Measurements from ENCODE around the gene GNRH2.
"Not testable (repeated sequence)": the region's sequence is repeated elsewhere in the genome, so short reads cannot be mapped to it uniquely, and the experiment has no call there.

GNRH2 gene

DNA sequence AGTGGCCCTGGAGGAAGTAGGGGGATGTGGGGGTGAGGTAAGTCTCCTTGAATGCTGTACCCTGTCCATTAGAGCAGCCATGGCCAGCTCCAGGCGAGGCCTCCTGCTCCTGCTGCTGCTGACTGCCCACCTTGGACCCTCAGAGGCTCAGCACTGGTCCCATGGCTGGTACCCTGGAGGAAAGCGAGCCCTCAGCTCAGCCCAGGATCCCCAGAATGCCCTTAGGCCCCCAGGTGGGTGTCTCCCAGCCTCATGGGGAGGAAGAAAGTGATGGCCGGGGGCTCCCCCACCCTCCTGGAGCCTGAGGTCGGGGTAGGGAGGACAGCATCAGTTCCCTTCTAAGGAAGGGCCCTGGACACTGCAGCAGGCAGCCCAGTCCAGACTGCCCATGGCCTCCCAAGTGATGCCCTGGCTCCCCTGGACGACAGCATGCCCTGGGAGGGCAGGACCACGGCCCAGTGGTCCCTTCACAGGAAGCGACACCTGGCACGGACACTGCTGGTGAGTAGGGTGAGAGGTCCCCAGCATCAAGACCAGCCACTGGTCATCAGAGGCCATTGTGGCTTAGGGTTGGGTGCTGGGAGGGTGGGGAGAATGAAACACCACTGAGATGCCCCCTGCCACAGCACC is 1.0 kb downstream of the GNRH2 start:
- no peak for DNase-seq

DNA sequence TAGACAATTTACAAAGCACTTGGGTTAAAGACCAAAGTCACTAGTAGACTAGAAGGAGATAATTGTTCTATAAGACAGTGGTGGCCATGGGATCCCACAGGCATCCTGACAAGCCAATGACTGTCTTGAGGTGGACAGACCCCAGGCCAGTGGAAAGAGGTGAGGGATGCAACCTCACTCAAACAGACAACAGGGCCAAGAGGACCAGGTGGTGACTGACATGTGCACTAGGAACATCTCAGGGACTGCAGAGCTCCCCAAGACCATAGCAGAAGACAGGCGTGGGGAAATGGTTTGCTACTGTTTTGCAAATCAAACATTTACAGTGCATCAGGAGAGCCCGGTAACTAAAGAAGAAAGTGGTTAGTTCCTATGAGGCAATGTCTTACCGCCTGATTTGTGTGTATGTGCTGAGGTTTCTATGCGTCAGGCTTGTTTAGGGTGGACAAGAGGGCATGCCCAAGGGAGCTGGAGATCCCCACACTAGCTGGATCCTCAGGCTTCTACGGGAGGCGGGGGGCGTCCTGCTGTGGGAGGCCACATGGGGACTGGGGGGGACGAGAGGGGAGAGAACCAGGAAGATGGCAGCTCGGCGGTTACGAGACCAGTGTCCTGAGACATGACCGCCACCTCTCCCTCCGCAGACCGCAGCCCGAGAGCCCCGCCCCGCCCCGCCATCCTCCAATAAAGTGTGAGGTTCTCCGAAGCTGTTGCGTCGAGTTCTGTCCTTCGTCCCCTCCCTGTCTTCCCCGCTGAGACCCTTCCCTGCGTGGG is 1.8 kb downstream of the GNRH2 start:
- peak; percentile 47 for DNase-seq

DNA sequence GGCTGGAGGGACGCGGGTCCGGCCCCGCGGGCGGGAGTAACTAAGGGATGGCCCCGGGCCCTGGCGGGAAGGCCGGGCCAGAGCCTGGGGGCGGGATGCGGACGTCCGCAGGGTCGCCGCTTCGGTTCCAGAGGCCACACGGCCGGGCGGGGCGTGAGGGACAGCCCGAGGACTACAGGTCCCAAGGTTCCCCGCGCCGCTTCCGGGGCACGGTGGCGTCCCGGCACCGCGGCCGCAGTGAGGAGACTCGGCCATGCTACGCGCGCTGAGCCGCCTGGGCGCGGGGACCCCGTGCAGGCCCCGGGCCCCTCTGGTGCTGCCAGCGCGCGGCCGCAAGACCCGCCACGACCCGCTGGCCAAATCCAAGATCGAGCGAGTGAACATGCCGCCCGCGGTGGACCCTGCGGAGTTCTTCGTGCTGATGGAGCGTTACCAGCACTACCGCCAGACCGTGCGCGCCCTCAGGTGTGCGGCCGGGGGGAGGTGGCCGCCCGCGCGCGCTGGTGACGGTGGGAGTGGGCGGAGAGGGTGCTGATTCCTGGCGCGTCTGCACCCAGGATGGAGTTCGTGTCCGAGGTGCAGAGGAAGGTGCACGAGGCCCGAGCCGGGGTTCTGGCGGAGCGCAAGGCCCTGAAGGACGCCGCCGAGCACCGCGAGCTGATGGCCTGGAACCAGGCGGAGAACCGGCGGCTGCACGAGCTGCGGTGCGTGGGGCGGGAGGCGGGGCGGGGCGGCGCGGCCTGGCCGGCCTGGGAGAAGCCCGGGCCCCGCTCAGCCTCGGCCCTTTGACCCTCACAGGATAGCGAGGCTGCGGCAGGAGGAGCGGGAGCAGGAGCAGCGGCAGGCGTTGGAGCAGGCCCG is 2.6 kb downstream of the GNRH2 start, which contains the start of gene MRPS26:
Gene MRPS26 (plus strand): TSS at position 237 of the 861 bp plus-strand sequence. CDS start 17 bp downstream, at position 254.
- peak; percentile 79 for DNase-seq

DNA sequence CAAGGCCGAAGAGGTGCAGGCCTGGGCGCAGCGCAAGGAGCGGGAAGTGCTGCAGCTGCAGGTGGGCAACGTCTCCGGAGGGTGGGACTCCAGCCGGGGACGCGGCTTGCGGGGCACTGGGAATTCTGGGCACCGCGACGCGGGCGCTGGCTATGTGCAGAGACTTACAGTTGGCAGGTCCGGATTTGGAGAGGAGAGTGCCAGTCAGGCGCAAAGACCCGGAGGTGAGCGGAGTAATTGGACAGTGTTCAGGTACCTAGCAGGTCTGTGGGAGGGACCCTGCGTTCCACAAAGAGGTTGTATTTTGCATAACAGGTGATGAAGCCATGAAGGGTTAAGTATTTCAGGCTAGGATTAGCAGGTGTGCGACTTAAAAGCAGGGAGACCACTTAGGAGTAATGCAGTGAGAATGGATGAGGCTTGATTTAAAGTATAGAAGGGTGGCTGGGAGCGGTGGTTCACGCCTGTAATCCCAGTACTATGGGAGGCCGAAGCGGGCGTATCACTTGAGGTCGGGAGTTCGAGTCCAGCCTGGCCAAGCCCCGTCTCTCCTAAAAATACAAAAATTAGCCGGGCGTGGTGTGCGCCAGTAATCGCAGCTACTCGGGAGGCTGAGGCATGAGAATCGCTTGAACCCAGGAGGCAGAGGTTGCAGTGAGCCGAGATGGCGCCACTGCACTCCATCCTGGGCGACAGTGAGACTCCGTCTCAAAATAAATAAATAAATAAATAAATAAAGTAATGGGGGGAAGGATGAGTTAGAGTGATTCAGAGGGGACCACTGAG is 3.4 kb downstream of the GNRH2 start:
- peak; percentile 19 for DNase-seq

DNA sequence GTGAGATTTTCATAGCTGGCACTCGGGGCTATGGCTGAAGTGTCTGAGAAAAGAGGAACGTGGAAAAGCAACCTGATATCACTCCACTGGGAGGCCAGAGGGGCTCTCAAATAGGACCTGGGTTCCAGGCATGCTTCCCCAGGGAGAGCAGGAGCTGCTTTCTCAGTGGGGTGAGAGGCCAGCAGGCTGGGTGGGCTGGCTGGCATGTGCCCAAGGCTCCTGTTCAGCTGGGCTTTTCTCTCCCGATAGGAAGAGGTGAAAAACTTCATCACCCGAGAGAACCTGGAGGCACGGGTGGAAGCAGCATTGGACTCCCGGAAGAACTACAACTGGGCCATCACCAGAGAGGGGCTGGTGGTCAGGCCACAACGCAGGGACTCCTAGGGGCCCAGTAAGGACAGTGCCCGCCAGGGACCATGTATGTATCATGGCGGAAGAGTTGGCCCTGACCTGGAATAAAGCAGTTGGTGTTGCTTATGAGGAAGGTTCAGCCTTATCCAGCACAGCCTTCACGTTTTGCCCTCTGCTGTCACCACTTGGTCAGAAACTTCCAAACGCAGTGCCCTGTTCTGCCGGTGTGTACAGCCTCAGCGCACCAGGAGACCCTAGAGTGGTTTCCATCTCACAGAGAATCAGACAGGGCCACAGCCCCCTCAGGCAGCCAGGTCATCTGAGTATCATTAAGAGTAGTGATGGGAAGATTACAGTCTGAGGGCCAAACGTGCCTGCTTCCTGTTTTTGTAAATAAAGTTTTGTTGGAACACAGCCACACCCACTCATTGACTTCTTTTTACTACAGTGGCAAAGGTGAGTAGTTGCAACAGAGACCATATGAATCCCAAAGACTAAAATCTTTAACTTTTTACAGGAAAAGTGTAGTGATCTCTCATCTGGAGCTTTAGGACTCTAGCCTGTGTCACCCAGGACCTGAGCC is 4.3 kb downstream of the GNRH2 start:
- DNase-seq = no peak

DNA sequence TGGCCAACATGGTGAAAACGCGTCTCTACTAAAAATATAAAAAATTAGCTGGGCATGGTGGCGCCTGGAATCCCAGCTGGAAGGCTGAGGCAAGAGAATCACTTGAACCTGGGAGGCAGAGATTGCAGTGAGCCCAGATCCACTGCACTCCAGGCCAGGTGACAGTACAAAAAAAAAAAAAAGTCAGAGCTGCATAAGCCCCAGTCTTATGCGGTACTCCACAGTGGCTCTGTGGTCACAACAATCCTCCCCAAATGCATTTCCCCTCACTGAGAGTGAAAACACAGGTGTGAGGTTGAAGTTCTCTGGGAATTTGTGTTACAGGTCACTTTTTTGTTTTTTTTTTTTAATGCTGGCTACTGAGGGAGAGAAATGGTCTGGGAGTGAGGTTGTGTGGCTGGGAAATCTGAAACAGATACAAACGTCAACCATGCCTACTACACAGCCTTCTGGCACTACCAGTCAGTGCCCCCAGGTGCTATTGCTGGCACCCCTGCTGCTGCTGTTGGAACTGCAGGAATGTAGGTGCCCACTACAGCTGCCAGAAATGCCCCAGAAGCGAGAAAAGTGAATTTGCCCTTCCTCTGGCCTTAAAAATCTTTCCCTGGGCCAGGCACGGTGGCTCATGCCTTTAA is 8.1 kb downstream of the GNRH2 start:
- no peak for DNase-seq

DNA sequence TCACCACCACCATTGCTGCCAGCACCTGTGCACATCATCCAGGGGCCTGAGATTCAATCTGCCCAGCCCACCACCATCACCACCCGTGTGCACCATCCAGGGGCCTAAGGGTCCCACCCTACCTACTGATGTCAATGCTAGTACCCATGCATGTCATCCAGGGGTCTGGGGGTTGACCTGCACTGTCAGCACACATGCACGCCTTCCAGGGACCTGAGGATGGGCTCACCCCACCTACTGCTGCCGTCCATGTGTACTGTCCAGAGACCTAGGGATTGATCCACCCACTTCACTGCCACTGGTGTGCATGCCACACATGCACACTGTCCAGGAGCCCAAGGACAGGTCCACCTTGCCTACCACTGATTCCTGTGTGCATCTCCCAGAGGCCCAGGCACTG is 16.1 kb downstream of the GNRH2 start:
- DNase-seq = no peak

DNA sequence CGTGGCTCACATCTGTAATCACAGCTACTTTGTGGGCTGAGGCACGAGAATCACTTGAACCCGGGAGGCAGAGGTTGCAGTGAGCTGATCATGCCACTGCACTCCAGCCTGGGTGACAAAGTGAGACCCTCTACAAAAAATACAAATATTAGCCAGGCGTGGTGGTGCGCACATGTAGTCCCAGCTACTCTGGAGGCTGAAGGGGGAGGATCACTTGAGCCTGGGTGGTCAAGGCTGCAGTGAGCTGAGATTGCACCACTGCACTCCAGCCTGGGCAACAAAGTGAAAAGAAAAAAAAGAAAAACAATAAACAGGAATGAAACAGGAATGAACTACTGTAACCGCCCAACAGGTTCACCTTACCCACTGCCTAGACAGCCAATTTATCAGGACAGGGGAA is 20.7 kb downstream of the GNRH2 start:
- DNase-seq = not testable (repeated sequence)

DNA sequence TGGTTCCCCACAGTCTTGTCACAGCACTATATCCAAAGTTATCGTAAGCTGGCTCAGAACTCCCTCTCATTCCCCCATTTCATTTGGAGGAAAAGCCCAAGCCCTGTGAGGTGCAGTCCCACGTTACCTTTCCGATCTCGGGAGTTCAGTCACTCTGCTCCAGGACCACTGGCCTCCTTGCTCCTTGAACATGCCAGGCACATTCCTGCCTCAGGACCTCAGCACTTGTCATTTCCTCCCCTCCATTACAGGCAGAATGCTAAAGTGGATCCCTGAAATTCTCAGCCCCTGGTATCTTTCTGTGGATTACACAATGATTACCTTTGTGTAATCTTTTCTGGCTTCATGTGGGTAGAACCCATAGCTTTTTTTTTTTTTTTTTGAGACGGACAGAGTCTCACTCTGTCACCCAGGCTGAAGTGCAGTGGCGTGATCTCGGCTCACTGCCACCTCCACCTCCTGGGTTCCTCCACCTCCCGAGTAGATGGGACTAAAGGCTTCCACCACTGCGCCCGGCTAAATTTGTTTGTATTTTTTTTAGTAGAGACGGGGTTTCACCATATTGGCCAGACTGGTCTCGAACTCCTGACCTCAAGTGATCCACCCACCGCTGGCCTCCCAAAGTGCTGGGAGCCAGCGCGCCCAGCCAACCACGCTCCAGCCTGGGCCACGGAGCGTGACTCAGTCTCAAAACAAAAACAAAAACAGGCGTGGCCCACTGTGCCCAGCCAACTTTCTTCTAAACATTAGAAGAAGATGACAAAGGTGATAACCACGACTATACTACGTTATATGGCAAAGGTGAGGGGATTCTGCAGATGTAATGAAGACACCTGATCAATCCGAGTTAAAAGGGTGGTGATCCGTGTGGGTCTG is 24.0 kb downstream of the GNRH2 start:
- no peak for DNase-seq

DNA sequence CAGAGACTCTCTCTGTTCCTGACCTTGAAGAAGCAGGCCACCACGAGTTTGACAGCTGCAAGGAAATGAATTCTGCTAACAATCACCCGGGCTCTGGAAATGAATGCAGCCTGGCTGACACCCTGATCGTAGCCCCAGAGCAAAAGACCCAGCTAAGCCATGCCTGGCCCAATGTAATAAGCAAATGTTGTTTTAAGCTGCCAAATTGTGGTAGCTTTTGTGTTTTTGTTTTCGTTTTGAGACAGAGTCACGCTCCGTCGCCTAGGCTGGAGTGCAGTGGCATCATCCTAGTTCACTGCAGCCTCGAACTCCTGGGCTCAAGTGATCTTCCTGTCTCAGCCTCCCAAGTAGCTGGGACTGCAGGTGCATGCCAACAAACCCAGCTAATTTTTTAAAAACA is 24.7 kb downstream of the GNRH2 start:
- DNase-seq = no peak

DNA sequence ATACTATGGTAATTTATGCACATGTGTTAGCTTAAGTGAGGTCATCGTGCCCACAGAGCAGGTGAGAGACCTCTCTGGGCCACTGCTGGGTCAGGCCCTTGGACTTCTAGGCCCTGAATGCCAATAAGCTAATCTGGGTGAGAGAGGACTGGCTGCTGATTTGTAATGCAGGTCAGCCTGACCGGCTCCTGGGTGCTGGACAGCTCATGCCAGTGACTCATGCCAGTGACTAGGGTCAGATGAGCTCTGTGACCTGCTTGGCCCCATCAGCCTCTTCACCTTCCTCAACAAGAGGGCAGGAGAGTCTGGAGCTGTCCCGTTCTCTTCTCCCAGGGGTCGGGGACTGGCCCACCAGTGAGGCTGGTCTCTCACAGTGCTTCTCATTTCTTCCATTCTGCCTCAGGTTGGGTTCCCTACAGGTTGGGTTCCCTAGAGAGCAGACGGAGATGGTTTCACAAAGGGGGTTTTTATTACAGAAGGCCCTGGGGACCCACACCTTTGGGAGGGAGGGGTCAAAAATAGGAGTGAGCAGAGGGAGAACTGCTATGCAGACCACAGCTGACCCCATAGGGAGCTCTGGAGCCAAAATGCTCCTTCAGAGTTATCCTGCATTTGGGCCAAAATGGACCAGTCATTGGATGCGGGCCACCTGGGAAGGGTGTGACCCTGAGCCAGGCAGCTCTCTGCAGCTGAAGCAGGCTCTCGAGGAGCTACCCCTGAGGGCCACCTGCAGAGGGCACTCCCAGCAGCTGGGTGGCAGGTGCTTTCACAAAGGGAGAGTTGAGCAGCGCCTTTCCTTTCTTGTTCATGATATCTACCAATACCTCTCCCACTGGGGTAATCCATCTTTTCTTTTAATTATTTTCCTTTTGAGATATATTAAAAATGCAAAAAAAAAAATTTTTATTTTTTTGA is 25.8 kb downstream of the GNRH2 start:
- no peak for DNase-seq

DNA sequence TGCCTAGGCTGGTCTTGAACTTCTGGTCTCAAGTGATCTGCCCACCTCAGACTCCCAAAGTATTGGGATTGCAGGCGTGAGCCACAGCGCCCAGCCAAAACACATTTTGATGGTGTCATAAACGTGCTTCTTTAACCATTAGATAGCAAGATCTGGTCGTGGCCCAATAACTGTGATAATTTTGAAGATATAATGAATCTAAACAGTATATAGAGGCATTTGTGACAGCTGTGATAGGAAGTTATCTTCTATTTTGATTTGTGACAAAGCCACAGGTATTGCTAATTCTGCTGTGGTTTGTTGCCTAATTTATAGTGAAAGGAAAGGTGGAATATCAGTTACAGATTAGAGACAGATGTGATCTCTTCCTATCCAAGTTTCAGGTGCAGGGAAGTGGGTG is 27.3 kb downstream of the GNRH2 start:
- DNase-seq = no peak

DNA sequence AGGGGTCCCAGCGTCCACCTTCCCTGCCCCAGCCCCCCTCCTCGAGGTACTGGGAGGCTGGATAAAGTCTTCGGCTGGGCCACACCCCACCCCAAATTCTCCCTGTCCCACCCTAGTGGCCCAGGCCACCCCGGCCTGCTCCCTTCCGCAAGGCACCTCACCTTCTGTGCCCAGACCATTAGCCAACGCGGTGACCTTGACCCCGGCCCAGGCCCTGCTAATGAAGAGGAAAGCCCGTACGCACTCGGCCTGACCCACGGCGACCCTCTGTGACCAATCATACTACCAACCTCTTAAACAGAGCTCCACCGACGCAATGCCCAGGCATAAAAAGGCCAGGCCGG is 27.8 kb downstream of the GNRH2 start:
- DNase-seq = no peak

DNA sequence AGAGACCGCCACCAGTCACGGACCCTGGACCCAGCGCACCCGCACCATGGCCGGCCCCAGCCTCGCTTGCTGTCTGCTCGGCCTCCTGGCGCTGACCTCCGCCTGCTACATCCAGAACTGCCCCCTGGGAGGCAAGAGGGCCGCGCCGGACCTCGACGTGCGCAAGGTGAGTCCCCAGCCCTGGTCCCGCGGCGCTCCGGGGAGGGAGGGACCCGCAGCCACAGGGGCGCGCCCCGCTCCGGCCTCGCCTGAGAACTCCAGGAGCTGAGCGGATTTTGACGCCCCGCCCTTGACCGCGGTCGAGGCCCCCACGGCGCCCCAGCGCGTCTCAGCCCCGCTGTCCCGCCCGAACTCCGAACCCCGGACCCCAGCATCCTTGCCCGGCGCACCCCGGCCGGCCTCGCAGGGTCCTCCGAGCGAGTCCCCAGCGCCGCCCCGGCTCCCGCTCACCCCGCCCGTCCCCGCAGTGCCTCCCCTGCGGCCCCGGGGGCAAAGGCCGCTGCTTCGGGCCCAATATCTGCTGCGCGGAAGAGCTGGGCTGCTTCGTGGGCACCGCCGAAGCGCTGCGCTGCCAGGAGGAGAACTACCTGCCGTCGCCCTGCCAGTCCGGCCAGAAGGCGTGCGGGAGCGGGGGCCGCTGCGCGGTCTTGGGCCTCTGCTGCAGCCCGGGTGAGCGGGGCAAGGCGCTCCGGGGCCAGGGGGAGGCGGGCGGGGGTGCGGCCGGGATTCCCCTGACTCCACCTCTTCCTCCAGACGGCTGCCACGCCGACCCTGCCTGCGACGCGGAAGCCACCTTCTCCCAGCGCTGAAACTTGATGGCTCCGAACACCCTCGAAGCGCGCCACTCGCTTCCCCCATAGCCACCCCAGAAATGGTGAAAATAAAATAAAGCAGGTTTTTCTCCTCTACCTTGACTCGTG is 28.4 kb downstream of the GNRH2 start, which contains the start of gene OXT:
Gene OXT (plus strand): TSS at position 11 of the 920 bp plus-strand sequence. CDS start 36 bp downstream, at position 47.
- DNase-seq = peak; percentile 44

DNA sequence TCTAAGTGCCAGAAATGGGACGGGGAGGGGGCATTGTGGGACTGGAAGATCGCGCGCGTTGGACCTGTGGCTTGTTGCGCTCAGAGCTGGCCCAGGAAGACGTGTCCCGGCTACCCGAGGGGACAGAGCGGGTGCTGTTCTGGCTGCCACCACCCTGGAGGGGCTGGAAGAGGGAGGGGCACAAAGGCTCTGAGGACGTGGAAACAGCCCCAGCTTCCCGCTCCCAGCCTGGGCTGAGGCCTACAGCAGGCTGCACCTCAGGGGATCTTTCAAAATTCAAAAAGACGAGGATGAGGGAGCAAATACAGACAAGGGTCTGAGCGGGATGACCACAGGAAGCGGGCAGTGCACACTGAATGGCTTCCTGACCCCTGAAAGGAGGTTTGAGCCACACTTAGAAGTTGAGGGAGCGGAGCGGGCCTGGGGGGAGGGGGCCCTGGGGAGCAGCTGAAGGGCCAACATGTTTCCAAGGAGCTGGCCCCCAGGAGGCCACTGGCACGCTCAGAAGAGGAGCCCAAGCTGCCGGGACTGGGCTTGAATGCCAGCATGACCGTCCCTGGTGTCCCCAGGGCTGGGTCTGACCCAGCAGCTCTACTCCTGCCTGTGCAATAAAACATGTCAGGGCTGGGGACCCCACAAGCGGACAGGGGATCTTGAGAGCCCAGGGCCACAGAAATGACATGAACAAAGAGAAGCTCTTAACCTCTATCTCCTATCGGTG is 29.3 kb downstream of the GNRH2 start:
- DNase-seq = no peak

DNA sequence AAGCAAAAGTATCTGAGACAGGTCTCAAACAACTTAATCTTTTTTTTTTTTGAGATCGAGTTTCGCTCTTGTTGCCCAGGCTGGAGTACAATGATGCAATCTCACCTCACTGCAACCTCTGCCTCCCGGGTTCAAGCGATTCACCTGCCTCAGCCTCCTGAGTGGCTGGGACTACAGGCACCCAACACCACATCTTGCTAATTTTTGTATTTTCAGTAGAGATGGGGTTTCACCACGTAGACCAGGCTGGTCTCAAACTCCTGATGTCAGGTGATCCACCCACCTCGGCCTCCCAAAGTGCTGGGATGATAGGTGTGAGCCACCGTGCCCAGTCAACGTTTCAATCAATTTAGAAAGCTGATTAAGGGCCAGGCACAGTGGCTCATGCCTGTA is 29.8 kb downstream of the GNRH2 start:
- DNase-seq = not testable (repeated sequence)

DNA sequence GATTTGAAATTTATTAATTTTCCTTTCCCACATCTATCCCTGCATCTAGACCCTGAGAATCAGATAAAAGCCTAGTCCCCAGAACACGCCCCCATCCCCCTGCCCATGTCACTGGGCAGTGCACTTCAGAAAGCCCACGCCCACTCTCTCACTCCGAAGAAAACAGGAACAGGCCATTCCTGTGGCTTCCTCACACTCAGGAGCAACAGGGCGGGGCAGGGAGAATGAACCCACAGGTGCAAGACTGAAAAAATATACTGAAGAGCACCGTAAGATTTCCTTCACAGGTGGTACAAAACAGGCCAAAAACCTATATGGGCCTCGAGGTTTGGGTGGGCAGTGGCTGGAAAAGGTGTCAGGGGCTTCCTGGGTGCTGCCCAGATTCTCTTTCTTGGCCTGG is 31.4 kb downstream of the GNRH2 start:
- DNase-seq = no peak
